HL-60 (cell line): ENCODE results near the gene GRIN1.

ENCODE experiments used
- DNase-seq, 2 experiments: peaks; one replicate each; pipeline ENCODE4 v3.0.0-alpha.2; 2010 to 2020; ENCODE audit warnings: low read depth in 1 of 2, low spot score in 1 of 2
- H3K27ac ChIP-seq: fragments of 250-450 bp; sonication (Bioruptor Pico); replicated peaks from 2 replicates; pipeline ENCODE4 v1.5.1; 2020; ENCODE audit warnings: mild to moderate bottlenecking, moderate library complexity
- H3K27me3 ChIP-seq: fragments of 250-450 bp; sonication (Bioruptor Pico); 2 replicates; pipeline ENCODE4 v1.5.1; 2021; ENCODE audit warnings: mild to moderate bottlenecking, moderate library complexity; ENCODE audit not compliant: insufficient read depth, poor library complexity, severe bottlenecking
- H3K4me3 ChIP-seq: replicated peaks from 2 replicates; pipeline ENCODE4 v1.5.1; 2011; ENCODE audit warnings: mild to moderate bottlenecking, control low read depth, low read length; ENCODE audit not compliant: insufficient read depth
- CTCF ChIP-seq: IDR thresholded peaks from one replicate; pipeline ENCODE4 v1.5.1; 2011; ENCODE audit warnings: low read length, control low read depth, inconsistent platforms; ENCODE audit not compliant: insufficient read depth
- GABPA ChIP-seq: IDR thresholded peaks from 2 replicates; pipeline ENCODE4 v1.6.1; 2012; ENCODE audit warnings: low read depth
- POLR2AphosphoS5 ChIP-seq: IDR thresholded peaks from 2 replicates; pipeline ENCODE4 v1.6.1; 2012; ENCODE audit warnings: low read depth
- SPI1 ChIP-seq: IDR thresholded peaks from 2 replicates; pipeline ENCODE4 v1.6.1; 2012; ENCODE audit warnings: low read depth, mild to moderate bottlenecking, borderline replicate concordance
- TF ChIP-seq, protein P1 (sequence below): IDR thresholded peaks from 2 replicates; pipeline ENCODE4 v1.6.1; 2012; ENCODE audit warnings: low read depth; ENCODE audit not compliant: insufficient replicate concordance

GRIN1 gene

DNA sequence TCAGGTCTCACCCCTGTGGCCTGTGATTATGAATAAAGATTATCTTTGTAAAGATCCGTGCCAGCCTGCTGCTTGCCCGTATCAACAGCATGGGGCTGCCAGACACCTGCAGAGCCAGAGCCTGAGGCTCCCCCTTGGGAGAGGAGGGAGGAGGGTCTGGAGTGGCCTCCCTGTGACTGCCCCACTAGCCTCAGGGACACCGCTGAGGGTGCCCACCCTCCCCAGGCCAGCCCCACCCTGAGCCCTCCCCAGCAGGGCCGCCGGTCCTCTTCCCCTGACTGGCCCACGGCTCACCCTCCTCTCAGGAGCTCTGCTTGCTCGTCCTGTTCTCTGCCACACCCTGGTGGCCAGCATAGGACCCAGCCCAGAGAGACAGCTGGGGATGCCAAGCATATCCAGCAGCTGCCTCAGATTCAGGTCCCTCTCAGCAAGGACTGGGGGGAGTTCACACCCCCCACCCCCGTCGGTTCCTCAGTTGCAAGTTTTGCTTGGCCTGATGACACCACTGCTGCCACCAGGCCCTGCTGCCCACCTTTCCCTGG is 51.4 kb downstream of the GRIN1 start:
- TF ChIP-seq CTCF (no peak), GABPA (no peak), POLR2AphosphoS5 (no peak), SPI1 (no peak)
- H3K27ac ChIP-seq: peak overlapping the region; percentile 73; the same call in 1 of the 2 replicates
- no peak overlapping the region for H3K4me3 ChIP-seq
- no peak for DNase-seq
- no peaks in the 10 kb centered on the region for H3K27me3 ChIP-seq

DNA sequence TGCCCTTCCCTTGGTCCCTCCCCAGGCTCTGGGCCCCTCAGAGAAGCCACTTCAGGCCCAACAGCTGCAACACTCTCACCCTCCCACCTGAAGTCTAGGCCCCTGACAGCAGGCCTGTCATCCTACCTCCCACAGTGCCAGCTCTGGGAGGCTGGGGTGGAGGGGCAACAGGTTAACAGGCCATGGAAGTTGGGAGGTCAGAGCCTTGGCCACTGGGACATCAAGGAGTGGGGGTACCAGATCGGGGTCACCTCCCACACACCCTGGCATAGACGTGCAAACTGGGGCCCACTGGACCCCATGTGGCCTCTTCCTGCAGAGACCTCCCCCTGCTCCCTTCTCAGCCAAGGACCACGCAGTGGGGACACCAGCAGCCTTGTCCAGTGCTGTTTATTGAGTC is 52.3 kb downstream of the GRIN1 start:
- H3K27me3 ChIP-seq: no peaks in the 10 kb centered on the region
- H3K4me3 ChIP-seq: no peak overlapping the region
- TF ChIP-seq GABPA (no peak), CTCF (no peak), POLR2AphosphoS5 (no peak), SPI1 (no peak)
- TF ChIP-seq, protein P1, sequence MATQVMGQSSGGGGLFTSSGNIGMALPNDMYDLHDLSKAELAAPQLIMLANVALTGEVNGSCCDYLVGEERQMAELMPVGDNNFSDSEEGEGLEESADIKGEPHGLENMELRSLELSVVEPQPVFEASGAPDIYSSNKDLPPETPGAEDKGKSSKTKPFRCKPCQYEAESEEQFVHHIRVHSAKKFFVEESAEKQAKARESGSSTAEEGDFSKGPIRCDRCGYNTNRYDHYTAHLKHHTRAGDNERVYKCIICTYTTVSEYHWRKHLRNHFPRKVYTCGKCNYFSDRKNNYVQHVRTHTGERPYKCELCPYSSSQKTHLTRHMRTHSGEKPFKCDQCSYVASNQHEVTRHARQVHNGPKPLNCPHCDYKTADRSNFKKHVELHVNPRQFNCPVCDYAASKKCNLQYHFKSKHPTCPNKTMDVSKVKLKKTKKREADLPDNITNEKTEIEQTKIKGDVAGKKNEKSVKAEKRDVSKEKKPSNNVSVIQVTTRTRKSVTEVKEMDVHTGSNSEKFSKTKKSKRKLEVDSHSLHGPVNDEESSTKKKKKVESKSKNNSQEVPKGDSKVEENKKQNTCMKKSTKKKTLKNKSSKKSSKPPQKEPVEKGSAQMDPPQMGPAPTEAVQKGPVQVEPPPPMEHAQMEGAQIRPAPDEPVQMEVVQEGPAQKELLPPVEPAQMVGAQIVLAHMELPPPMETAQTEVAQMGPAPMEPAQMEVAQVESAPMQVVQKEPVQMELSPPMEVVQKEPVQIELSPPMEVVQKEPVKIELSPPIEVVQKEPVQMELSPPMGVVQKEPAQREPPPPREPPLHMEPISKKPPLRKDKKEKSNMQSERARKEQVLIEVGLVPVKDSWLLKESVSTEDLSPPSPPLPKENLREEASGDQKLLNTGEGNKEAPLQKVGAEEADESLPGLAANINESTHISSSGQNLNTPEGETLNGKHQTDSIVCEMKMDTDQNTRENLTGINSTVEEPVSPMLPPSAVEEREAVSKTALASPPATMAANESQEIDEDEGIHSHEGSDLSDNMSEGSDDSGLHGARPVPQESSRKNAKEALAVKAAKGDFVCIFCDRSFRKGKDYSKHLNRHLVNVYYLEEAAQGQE: no peak
- no peak overlapping the region for H3K27ac ChIP-seq
- no peak for DNase-seq

- Histone ChIP-seq H3K4me3 (no peak overlapping the region), H3K27ac (no peak overlapping the region), H3K27me3 (no peaks in the 10 kb centered on the region)
- TF ChIP-seq GABPA (no peak), CTCF (no peak), POLR2AphosphoS5 (no peak), SPI1 (no peak)
- TF ChIP-seq, protein P1: no peak
- DNase-seq: no peak
Measured at GRCh38 chr9:137191691-137192447, 52.9 kb downstream of the GRIN1 start.

- H3K4me3 ChIP-seq: no peak overlapping the region
- DNase-seq: no peak
- no peak overlapping the region for H3K27ac ChIP-seq
- TF ChIP-seq, protein P1: no peak
- TF ChIP-seq SPI1 (no peak), CTCF (no peak), POLR2AphosphoS5 (no peak), GABPA (no peak)
- no peaks in the 10 kb centered on the region for H3K27me3 ChIP-seq
Measured at GRCh38 chr9:137192448-137192780, 53.5 kb downstream of the GRIN1 start.
